ENCODE measurements around the gene CERS1.

Gene CERS1

GRCh38 chr19:18898607-18899408 lies 2.9 kb upstream of the CERS1 start:
- no peak for DNase-seq

- DNase-seq, result no peak
Measured at GRCh38 chr19:18898081-18898606, 2.2 kb upstream of the CERS1 start.

- DNase-seq, result no peak
Measured at GRCh38 chr19:18897094-18898029, 1.4 kb upstream of the CERS1 start.

- no peak for DNase-seq
Measured at GRCh38 chr19:18896421-18896841, 473 bp upstream of the CERS1 start.

GRCh38 chr19:18895038-18895823 lies 727 bp downstream of the CERS1 start:
- DNase-seq, result no peak

GRCh38 chr19:18894254-18895037 lies 1.5 kb downstream of the CERS1 start:
- DNase-seq, result no peak

- DNase-seq, result no peak
Measured at GRCh38 chr19:18893587-18894253, 2.2 kb downstream of the CERS1 start.

GRCh38 chr19:18889949-18890745 lies 5.8 kb downstream of the CERS1 start:
- no peak for DNase-seq

- DNase-seq, result no peak
Measured at GRCh38 chr19:18886972-18887371, 9.0 kb downstream of the CERS1 start.

- DNase-seq, result no peak
Measured at GRCh38 chr19:18883526-18884304, 12.2 kb downstream of the CERS1 start.

GRCh38 chr19:18881491-18881890 lies 14.5 kb downstream of the CERS1 start:
- DNase-seq, result no peak

- peak; percentile 28 for DNase-seq
Measured at GRCh38 chr19:18879579-18880373, 16.2 kb downstream of the CERS1 start.

- DNase-seq, result no peak
Measured at GRCh38 chr19:18878858-18879578, 16.9 kb downstream of the CERS1 start.

GRCh38 chr19:18878058-18878797 lies 17.7 kb downstream of the CERS1 start:
- no peak for DNase-seq

- no peak for DNase-seq
Measured at GRCh38 chr19:18876865-18877264, 19.1 kb downstream of the CERS1 start.

- DNase-seq, result no peak
Measured at GRCh38 chr19:18875726-18876125, 20.2 kb downstream of the CERS1 start.

- DNase-seq, result no peak
Measured at GRCh38 chr19:18871543-18871942, 24.4 kb downstream of the CERS1 start.
